H1 (cell line): ENCODE results near the gene IQCK. TPM values are rescaled to one million over a fixed set of nuclear protein-coding genes. Genes with fewer than 3 reads are reported as not detected.

ENCODE experiments used
- CHD1 ChIP-seq: IDR thresholded peaks from 2 replicates; pipeline ENCODE4 v1.6.1; 2012; ENCODE audit warnings: low read depth, low read length, improper control_type of control experiment
- CHD2 ChIP-seq: IDR thresholded peaks from 2 replicates; pipeline ENCODE4 v1.6.1; 2012; ENCODE audit warnings: low read length, improper control_type of control experiment
- CHD7 ChIP-seq: fragments of 300-600 bp; sonication (generic); IDR thresholded peaks from 2 replicates; pipeline ENCODE4 v1.7.1; 2012; ENCODE audit warnings: low read length, moderate library complexity, mild to moderate bottlenecking, inconsistent platforms; ENCODE audit not compliant: insufficient replicate concordance
- GABPA ChIP-seq: IDR thresholded peaks from 2 replicates; pipeline ENCODE4 v1.6.1; 2011; ENCODE audit warnings: mild to moderate bottlenecking, low read length, moderate library complexity, borderline replicate concordance; ENCODE audit not compliant: insufficient read depth
- HDAC6 ChIP-seq: IDR thresholded peaks from one replicate; pipeline ENCODE4 v1.7.1; 2012; ENCODE audit warnings: low read depth, mild to moderate bottlenecking, inconsistent platforms, low read length, moderate library complexity
- POU5F1 ChIP-seq: IDR thresholded peaks from 2 replicates; pipeline ENCODE4 v1.6.1; 2011; ENCODE audit warnings: low read depth, mild to moderate bottlenecking, low read length, moderate library complexity
- TAF1 ChIP-seq: IDR thresholded peaks from 2 replicates; pipeline ENCODE4 v1.6.1; 2011; ENCODE audit warnings: mild to moderate bottlenecking, low read depth, low read length
- polyA plus RNA-seq, 7 experiments: library from polyadenylated mRNA; depleted of rRNA in 3 of 7; stranded (reverse) in 5 of 7; unstranded in 2 of 7; fragments of >200 nt in 5 of 7; fragments of 200-250 nt in 2 of 7; gene quantifications; 1 replicate in 5 of 7; 2 replicates in 1 of 7; 4 replicates in 1 of 7; pipeline versions ENCODE4 v1.2.1 to v1.2.3, GENCODE V29; 2011 to 2013; ENCODE audit warnings: missing spikeins in 2 of 7, mixed read lengths in 2 of 7
- total RNA-seq: library from RNA; stranded (reverse); fragmentation: NEBNext Ultra II Directional; extraction: Animal tissue kit (Norgen Biotek cat#: 25700); gene quantifications from 2 replicates; pipeline ENCODE4 v1.2.1, GENCODE V29; 2021

IQCK gene
- total and polyA plus RNA-seq, 2 of the 8 experiments (the other 6 are each of a cell fraction or from before 2014, with no cell fraction given): 6.2 to 9.3 TPM

GRCh38 chr16:19701091-19701490 lies 17.0 kb upstream of the IQCK start (continued):
- TF ChIP-seq CHD7 (no peak), CHD1 (no peak), POU5F1 (no peak), HDAC6 (no peak), CHD2 (no peak), TAF1 (no peak), GABPA (no peak)
- TF ChIP-seq, all 59 proteins: peak for 0
